HCT116 (cell line): ENCODE results near the gene SLC4A7. TPM values are rescaled to one million over a fixed set of nuclear protein-coding genes. Genes with fewer than 3 reads are reported as not detected.
"Not testable (repeated sequence)": the region's sequence is repeated elsewhere in the genome, so short reads cannot be mapped to it uniquely, and the experiment has no call there.

Source experiments
- ATAC-seq: fragments of 200-7000 bp; cut with Tn5 transposase; 2 replicates; pipeline ENCODE4 v1.9.1; 2020; ENCODE audit warnings: mild to moderate bottlenecking, moderate library complexity
- BruUV-seq: library from RNA; stranded (reverse); fragments of 400-500 nt; replicated peaks from 2 replicates; lab custom pipeline; 2021; lab: Mats Ljungman, UMichigan
- CTCF ChIA-PET: fragments of 300-600 bp; sonication (Branson Sonifier 250); formaldehyde crosslinking; loops from one replicate; lab custom pipeline; 2021; ENCODE audit warnings: antibody characterized with exemption; lab: Charles Lee
- POLR2A ChIA-PET: fragments of 300-600, 350-600 bp; sonication (Branson Sonifier 250); formaldehyde crosslinking; loops from one replicate; lab custom pipeline; 2021; ENCODE audit warnings: antibody characterized with exemption; lab: Charles Lee
- RAD21 ChIA-PET, 2 experiments: fragments of 300-600 bp; sonication (Branson Sonifier 250); formaldehyde crosslinking; loops; one replicate each; lab custom pipeline; 2023; ENCODE audit warnings: low total read pairs in 2 of 2; ENCODE audit not compliant: uncharacterized antibody in 2 of 2, unreplicated experiment in 2 of 2, low non-redundant PET in 1 of 2; lab: Charles Lee
- DNase-seq: peaks from one replicate; pipeline ENCODE4 v3.0.0-alpha.2; 2010; ENCODE audit warnings: low read depth, low spot score
- H2AFZ ChIP-seq: fragments of 200-600 bp; shearing (Covaris generic), sonication (generic); 2 replicates; pipeline ENCODE4 v1.6.1; 2017; ENCODE audit warnings: low read depth, mixed run types, mixed read lengths, antibody characterized with exemption, low read length; ENCODE audit not compliant: poor library complexity, severe bottlenecking
- H3K27ac ChIP-seq: 2 replicates; pipeline ENCODE4 v1.5.1; 2012; ENCODE audit warnings: low read depth, low read length
- H3K27me3 ChIP-seq: fragments of 200-600 bp; sonication (generic); 2 replicates; pipeline ENCODE4 v1.6.1; 2016; ENCODE audit warnings: mixed run types, low read length, mixed read lengths; ENCODE audit not compliant: insufficient read depth
- H3K36me3 ChIP-seq, 2 experiments: fragments of 200-500 bp in 1 of 2; fragments of 200-600 bp in 1 of 2; sonication (Bioruptor generic) in 1 of 2; sonication (generic) in 1 of 2; 2 replicates each; pipeline versions ENCODE4 v1.5.1 to v1.6.1; 2014 to 2016; ENCODE audit warnings: low read length in 2 of 2, inconsistent platforms in 1 of 2, mixed read lengths in 1 of 2, mixed run types in 1 of 2; ENCODE audit not compliant: insufficient read depth in 2 of 2, control insufficient read depth in 1 of 2
- H3K4me1 ChIP-seq, 2 experiments: fragments of 200-600 bp in 1 of 2; sonication (generic) in 1 of 2; 2 replicates each; pipeline versions ENCODE4 v1.5.1 to v1.6.1; 2012 to 2017; ENCODE audit warnings: low read length in 2 of 2, inconsistent platforms in 1 of 2, mild to moderate bottlenecking in 1 of 2, mixed read lengths in 1 of 2, mixed run types in 1 of 2, moderate library complexity in 1 of 2; ENCODE audit not compliant: insufficient read depth in 2 of 2, control insufficient read depth in 1 of 2
- H3K4me2 ChIP-seq: fragments of 200-600 bp; sonication (generic); 2 replicates; pipeline ENCODE4 v1.6.1; 2017; ENCODE audit warnings: mixed run types, low read length, mixed read lengths
- H3K4me3 ChIP-seq, 2 experiments: fragments of 200-600 bp in 1 of 2; sonication (generic) in 1 of 2; replicated peaks in 1 of 2; 2 replicates each; pipeline ENCODE4 v1.5.1; 2011 to 2016; ENCODE audit warnings: low read length in 2 of 2, control low read depth in 1 of 2, low read depth in 1 of 2, mild to moderate bottlenecking in 1 of 2, mixed read lengths in 1 of 2, mixed run types in 1 of 2
- H3K79me2 ChIP-seq: fragments of 200-600 bp; sonication (generic); 2 replicates; pipeline ENCODE4 v1.6.1; 2017; ENCODE audit warnings: mild to moderate bottlenecking, mixed run types, low read length, moderate library complexity, mixed read lengths; ENCODE audit not compliant: insufficient read depth
- H3K9ac ChIP-seq: fragments of 200-600 bp; sonication (generic); 2 replicates; pipeline ENCODE4 v1.6.1; 2016; ENCODE audit warnings: low read length, mixed read lengths
- H3K9me2 ChIP-seq: fragments of 200-600 bp; sonication (generic), shearing (Covaris generic); 2 replicates; pipeline ENCODE4 v1.6.1; 2017; ENCODE audit warnings: mixed run types, mild to moderate bottlenecking, moderate library complexity; ENCODE audit not compliant: insufficient read depth
- H3K9me3 ChIP-seq, 2 experiments: fragments of 200-500 bp in 1 of 2; fragments of 200-600 bp in 1 of 2; sonication (Bioruptor generic) in 1 of 2; sonication (generic) in 1 of 2; 2 replicates each; pipeline ENCODE4 v1.6.1; 2014 to 2017; ENCODE audit warnings: low read length in 2 of 2, mixed read lengths in 2 of 2, inconsistent platforms in 1 of 2, low read depth in 1 of 2, mild to moderate bottlenecking in 1 of 2, mixed run types in 1 of 2, moderate library complexity in 1 of 2; ENCODE audit not compliant: control insufficient read depth in 1 of 2, insufficient read depth in 1 of 2
- H4K20me1 ChIP-seq: fragments of 200-600 bp; sonication (generic), shearing (Covaris generic); 2 replicates; pipeline ENCODE4 v1.6.1; 2017; ENCODE audit warnings: mixed run types, mild to moderate bottlenecking, moderate library complexity; ENCODE audit not compliant: insufficient read depth
- CBX3 ChIP-seq: IDR thresholded peaks from 2 replicates; pipeline ENCODE4 v1.6.1; 2012; ENCODE audit warnings: low read depth
- FOSL1 ChIP-seq: IDR thresholded peaks from 2 replicates; pipeline ENCODE4 v1.6.1; 2012; ENCODE audit warnings: low read depth
- JUND ChIP-seq: IDR thresholded peaks from 2 replicates; pipeline ENCODE4 v1.6.1; 2012
- POLR2A ChIP-seq: IDR thresholded peaks from 2 replicates; pipeline ENCODE4 v1.7.0; 2011; ENCODE audit warnings: borderline replicate concordance; ENCODE audit not compliant: insufficient read depth, insufficient read length; ENCODE audit errors: extremely low read depth
- RAD21 ChIP-seq: IDR thresholded peaks from 2 replicates; pipeline ENCODE4 v1.6.1; 2012; ENCODE audit warnings: low read depth, mild to moderate bottlenecking
- SP1 ChIP-seq: IDR thresholded peaks from 2 replicates; pipeline ENCODE4 v1.6.1; 2012; ENCODE audit warnings: low read depth
- ZFX ChIP-seq: fragments of 450-650 bp; IDR thresholded peaks from 2 replicates; pipeline ENCODE4 v1.6.1; 2017
- intact Hi-C: fragments of 100-400 bp; cut with micrococcal nuclease; formaldehyde crosslinking; loops from 2 replicates; pipeline ENCODE4 v1.10.0; 2022
- total RNA-seq: library from RNA; stranded (reverse); gene quantifications from one replicate; pipeline ENCODE4 v1.2.1, GENCODE V29; 2021; ENCODE audit not compliant: unreplicated experiment
- TF ChIP-seq, protein P1 (sequence below): IDR thresholded peaks from 2 replicates; pipeline ENCODE4 v1.6.1; 2012; ENCODE audit warnings: low read depth
- TF ChIP-seq, protein P2 (sequence below): IDR thresholded peaks from 2 replicates; pipeline ENCODE4 v1.6.1; 2012

SLC4A7 gene
- total RNA-seq, 1 experiment from 2014 or later: 37.6 TPM

DNA sequence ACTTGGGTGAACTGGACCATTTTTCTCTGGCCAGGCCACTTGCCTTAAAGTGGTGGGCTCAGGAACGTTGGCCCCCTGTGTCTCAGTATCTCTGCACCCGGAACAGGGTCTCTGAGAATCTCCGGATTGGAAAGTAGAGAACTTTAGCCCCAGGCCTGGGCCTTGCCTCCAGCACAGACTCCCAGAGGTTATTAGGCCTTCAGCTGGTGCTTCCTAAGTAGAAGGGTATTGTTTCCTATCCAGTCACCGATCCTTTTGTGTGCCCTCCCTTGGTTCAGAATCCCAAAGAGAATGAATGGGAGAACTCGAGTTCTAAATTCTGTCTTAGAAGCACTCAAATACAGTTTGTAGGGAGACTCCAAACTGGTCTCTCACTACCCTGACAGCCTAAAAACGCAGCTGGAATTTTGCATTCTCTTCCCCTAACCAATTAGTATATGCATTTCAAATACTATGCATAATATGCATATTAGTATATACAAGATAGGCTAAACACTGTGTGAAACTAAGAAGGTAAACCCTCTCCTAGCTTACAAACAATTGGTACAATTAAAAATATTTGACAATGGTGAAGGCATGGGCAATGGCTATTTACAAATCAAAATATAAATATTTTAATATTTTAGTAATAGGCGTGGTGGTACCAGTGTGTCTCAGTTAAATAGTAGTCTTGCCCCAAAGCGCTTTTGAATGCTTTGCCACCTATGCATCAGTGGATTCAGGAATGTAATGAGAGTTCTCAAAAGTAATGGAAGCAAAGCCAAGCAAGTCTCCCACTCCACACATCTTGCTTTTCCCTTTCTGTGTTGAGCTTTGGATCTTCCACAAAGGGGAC, 48.5 kb upstream of the SLC4A7 start:
- H3K4me3 ChIP-seq: peak overlapping the region in 1 of 2 experiments; percentile 17; a peak in 1 of 4 replicates
- intact Hi-C loops: no loop called here
- RAD21 ChIA-PET: no interaction called here
- POLR2A ChIA-PET: no interaction called here
- peaks cover 36 to 49% of the 10 kb centered on the region in 2 experiments for H3K4me1 ChIP-seq
- DNase-seq (no peak), ATAC-seq (no peak)
- H3K9me3 ChIP-seq: no peaks in the 10 kb centered on the region
- H3K79me2 ChIP-seq: no peaks in the 10 kb centered on the region
- H3K4me2 ChIP-seq: peak overlapping the region; percentile 77
- TF ChIP-seq, protein P1, sequence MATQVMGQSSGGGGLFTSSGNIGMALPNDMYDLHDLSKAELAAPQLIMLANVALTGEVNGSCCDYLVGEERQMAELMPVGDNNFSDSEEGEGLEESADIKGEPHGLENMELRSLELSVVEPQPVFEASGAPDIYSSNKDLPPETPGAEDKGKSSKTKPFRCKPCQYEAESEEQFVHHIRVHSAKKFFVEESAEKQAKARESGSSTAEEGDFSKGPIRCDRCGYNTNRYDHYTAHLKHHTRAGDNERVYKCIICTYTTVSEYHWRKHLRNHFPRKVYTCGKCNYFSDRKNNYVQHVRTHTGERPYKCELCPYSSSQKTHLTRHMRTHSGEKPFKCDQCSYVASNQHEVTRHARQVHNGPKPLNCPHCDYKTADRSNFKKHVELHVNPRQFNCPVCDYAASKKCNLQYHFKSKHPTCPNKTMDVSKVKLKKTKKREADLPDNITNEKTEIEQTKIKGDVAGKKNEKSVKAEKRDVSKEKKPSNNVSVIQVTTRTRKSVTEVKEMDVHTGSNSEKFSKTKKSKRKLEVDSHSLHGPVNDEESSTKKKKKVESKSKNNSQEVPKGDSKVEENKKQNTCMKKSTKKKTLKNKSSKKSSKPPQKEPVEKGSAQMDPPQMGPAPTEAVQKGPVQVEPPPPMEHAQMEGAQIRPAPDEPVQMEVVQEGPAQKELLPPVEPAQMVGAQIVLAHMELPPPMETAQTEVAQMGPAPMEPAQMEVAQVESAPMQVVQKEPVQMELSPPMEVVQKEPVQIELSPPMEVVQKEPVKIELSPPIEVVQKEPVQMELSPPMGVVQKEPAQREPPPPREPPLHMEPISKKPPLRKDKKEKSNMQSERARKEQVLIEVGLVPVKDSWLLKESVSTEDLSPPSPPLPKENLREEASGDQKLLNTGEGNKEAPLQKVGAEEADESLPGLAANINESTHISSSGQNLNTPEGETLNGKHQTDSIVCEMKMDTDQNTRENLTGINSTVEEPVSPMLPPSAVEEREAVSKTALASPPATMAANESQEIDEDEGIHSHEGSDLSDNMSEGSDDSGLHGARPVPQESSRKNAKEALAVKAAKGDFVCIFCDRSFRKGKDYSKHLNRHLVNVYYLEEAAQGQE: no peak
- TF ChIP-seq CBX3 (no peak), FOSL1 (no peak), ZFX (peak; percentile 21; the same call in 1 of the 2 replicates), POLR2A (no peak), RAD21 (no peak), JUND (no peak), SP1 (no peak)
- TF ChIP-seq, protein P2, sequence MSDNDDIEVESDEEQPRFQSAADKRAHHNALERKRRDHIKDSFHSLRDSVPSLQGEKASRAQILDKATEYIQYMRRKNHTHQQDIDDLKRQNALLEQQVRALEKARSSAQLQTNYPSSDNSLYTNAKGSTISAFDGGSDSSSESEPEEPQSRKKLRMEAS: no peak
- CTCF ChIA-PET: no interaction called here
- no TSS peak for BruUV-seq
- no peaks in the 10 kb centered on the region for H4K20me1 ChIP-seq
- H2AFZ ChIP-seq: peak overlapping the region; percentile 90
- H3K27ac ChIP-seq: peak overlapping the region; percentile 97
- peak overlapping the region; percentile 57 for H3K9ac ChIP-seq
- H3K27me3 ChIP-seq: no peaks in the 10 kb centered on the region
- H3K9me2 ChIP-seq: no peaks in the 10 kb centered on the region; the same call in 1 of the 2 replicates
- no peaks in the 10 kb centered on the region for H3K36me3 ChIP-seq

DNA sequence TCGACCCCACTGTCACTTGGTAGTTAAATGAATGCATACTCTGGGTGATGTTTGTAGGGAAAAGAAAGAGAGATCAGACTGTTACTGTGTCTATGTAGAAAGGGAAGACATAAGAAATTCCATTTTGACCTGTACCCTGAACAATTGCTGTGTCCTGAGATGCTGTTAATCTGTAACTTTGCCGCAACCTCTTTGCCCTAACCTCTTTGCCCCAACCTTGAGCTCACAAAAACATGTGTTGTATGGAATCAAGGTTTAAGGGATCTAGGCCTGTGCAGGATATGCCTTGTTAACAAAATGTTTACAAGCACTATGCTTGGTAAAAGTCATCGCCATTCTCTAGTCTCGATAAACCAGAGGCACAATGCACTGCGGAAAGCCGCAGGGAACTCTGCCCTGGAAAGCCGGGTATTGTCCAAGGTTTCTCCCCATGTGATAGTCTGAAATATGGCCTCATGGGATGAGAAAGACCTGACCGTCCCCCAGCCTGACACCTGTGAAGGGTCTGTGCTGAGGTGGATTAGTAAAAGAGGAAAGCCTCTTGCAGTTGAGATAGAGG, 47.1 kb upstream of the SLC4A7 start:
- Histone ChIP-seq H2AFZ (peak overlapping the region; percentile 49), H3K4me1 (peaks cover 33 to 44% of the 10 kb centered on the region in 2 experiments)
- H3K4me2 ChIP-seq, BruUV-seq, H3K36me3 ChIP-seq, H3K27ac ChIP-seq, RAD21 ChIA-PET, H3K4me3 ChIP-seq, H3K9me2 ChIP-seq, H3K9me3 ChIP-seq, CTCF ChIA-PET, intact Hi-C loops, H3K27me3 ChIP-seq, ATAC-seq, DNase-seq, POLR2A ChIA-PET, H3K9ac ChIP-seq, H3K79me2 ChIP-seq, H4K20me1 ChIP-seq: not testable (repeated sequence)
